SK-N-SH treated with all-trans-retinoic acid at 6 μM for 48 hours (cell line): ENCODE results near the gene HIF1A.

Source experiments
- ATAC-seq: fragments of 200-7000 bp; cut with Tn5 transposase; 3 replicates; pipeline ENCODE4 v1.9.1; 2020; ENCODE audit warnings: mild to moderate bottlenecking, moderate library complexity
- ARNTL ChIP-seq: fragments of 450-650 bp; formaldehyde crosslinking; IDR thresholded peaks from 2 replicates; pipeline ENCODE4 v1.5.0; 2020; ENCODE audit warnings: low read depth, mild to moderate bottlenecking, moderate library complexity, borderline replicate concordance
- BACH2 ChIP-seq: fragments of 250-450 bp; sonication (Bioruptor Pico); IDR thresholded peaks from 2 replicates; pipeline ENCODE4 v1.9.0; 2021; ENCODE audit warnings: mild to moderate bottlenecking, borderline replicate concordance
- CSDC2 ChIP-seq: fragments of 250-450 bp; sonication (Bioruptor Pico); IDR thresholded peaks from 2 replicates; pipeline ENCODE4 v1.5.0; 2020; ENCODE audit warnings: mild to moderate bottlenecking, moderate library complexity
- CSRNP3 ChIP-seq: fragments of 250-450 bp; sonication (Bioruptor Pico); IDR thresholded peaks from 2 replicates; pipeline ENCODE4 v1.5.1; 2021; ENCODE audit warnings: mild to moderate bottlenecking, moderate library complexity
- ESRRG ChIP-seq: fragments of 250-450 bp; sonication (Bioruptor Pico); IDR thresholded peaks from 2 replicates; pipeline ENCODE4 v1.6.1; 2021; ENCODE audit warnings: mild to moderate bottlenecking
- ISL1 ChIP-seq: fragments of 250-450 bp; sonication (Bioruptor Pico); IDR thresholded peaks from 2 replicates; pipeline ENCODE4 v2.1.2; 2022; ENCODE audit warnings: mild to moderate bottlenecking, moderate library complexity
- PATZ1 ChIP-seq: fragments of 250-450 bp; sonication (Bioruptor Pico); IDR thresholded peaks from 2 replicates; pipeline ENCODE4 v1.8.0; 2020; ENCODE audit warnings: mild to moderate bottlenecking, moderate library complexity, borderline replicate concordance
- POU6F1 ChIP-seq: fragments of 250-450 bp; sonication (Bioruptor Pico); IDR thresholded peaks from 2 replicates; pipeline ENCODE4 v1.8.0; 2021; ENCODE audit warnings: low read depth, mild to moderate bottlenecking, moderate library complexity, borderline replicate concordance
- PPARA ChIP-seq: fragments of 250-450 bp; sonication (Bioruptor Pico); IDR thresholded peaks from 2 replicates; pipeline ENCODE4 v1.5.0; 2020; ENCODE audit warnings: mild to moderate bottlenecking, borderline replicate concordance
- RARB ChIP-seq: fragments of 250-450 bp; sonication (Bioruptor Pico); IDR thresholded peaks from 2 replicates; pipeline ENCODE4 v1.8.0; 2021; ENCODE audit warnings: mild to moderate bottlenecking, moderate library complexity
- SNAI2 ChIP-seq: fragments of 250-450 bp; sonication (Bioruptor Pico); IDR thresholded peaks from 2 replicates; pipeline ENCODE4 v1.5.0; 2020; ENCODE audit warnings: mild to moderate bottlenecking, moderate library complexity
- TCF4 ChIP-seq: fragments of 250-450 bp; sonication (Bioruptor Pico); IDR thresholded peaks from 2 replicates; pipeline ENCODE4 v1.8.0; 2021; ENCODE audit warnings: mild to moderate bottlenecking, moderate library complexity, borderline replicate concordance
- TOX ChIP-seq: fragments of 250-450 bp; sonication (Bioruptor Pico); IDR thresholded peaks from 2 replicates; pipeline ENCODE4 v1.8.0; 2021; ENCODE audit warnings: mild to moderate bottlenecking, moderate library complexity, borderline replicate concordance
- TSHZ2 ChIP-seq: fragments of 250-450 bp; sonication (Bioruptor Pico); IDR thresholded peaks from 2 replicates; pipeline ENCODE4 v1.5.0; 2020; ENCODE audit warnings: mild to moderate bottlenecking, moderate library complexity
- ZC3H10 ChIP-seq: fragments of 250-450 bp; sonication (Bioruptor Pico); IDR thresholded peaks from 2 replicates; pipeline ENCODE4 v1.5.1; 2021; ENCODE audit warnings: mild to moderate bottlenecking, moderate library complexity
- ZFP3 ChIP-seq: fragments of 250-450 bp; sonication (Bioruptor Pico); IDR thresholded peaks from 2 replicates; pipeline ENCODE4 v1.5.0; 2020; ENCODE audit warnings: mild to moderate bottlenecking, moderate library complexity
- ZFP30 ChIP-seq: fragments of 450-650 bp; formaldehyde crosslinking; IDR thresholded peaks from 2 replicates; pipeline ENCODE4 v1.5.0; 2022; ENCODE audit warnings: mild to moderate bottlenecking, moderate library complexity
- ZNF565 ChIP-seq: fragments of 450-650 bp; formaldehyde crosslinking; conservative IDR thresholded peaks from 2 replicates; pipeline ENCODE4 v1.5.0; 2020; ENCODE audit warnings: low read depth, mild to moderate bottlenecking, moderate library complexity

Gene HIF1A

GRCh38 chr14:61695695-61696527 is 598 bp downstream of the HIF1A start:
- ATAC-seq: peak; percentile 56
- TF ChIP-seq PATZ1 (peak; percentile 85; the same call in 1 of the 2 replicates), ARNTL (no peak), BACH2 (CRISPR knock-in tag) (no peak), ZNF565 (CRISPR knock-in tag) (no peak), POU6F1 (CRISPR knock-in tag) (no peak), SNAI2 (CRISPR knock-in tag) (no peak), CSDC2 (CRISPR knock-in tag) (0 out of 2 replicates have a peak, but pooled peaks have one; percentile 6), RARB (CRISPR knock-in tag) (no peak), CSRNP3 (CRISPR knock-in tag) (no peak)

- no peak for TF ChIP-seq TOX (CRISPR knock-in tag)
- TF ChIP-seq CSDC2 (CRISPR knock-in tag): no peak
- no peak for TF ChIP-seq ESRRG (CRISPR knock-in tag)
- no peak for TF ChIP-seq ZNF565 (CRISPR knock-in tag)
- no peak for TF ChIP-seq TCF4 (CRISPR knock-in tag)
- no peak for TF ChIP-seq ISL1 (CRISPR knock-in tag)
- TF ChIP-seq POU6F1 (CRISPR knock-in tag): no peak
- no peak for TF ChIP-seq PPARA
- no peak for TF ChIP-seq ZFP30 (CRISPR knock-in tag)
- no peak for TF ChIP-seq PATZ1
- TF ChIP-seq TSHZ2: no peak
- no peak for TF ChIP-seq SNAI2 (CRISPR knock-in tag)
- no peak for TF ChIP-seq ZC3H10
- no peak for TF ChIP-seq BACH2 (CRISPR knock-in tag)
- no peak for TF ChIP-seq ZFP3 (CRISPR knock-in tag)
- no peak for TF ChIP-seq ARNTL
- TF ChIP-seq CSRNP3 (CRISPR knock-in tag): no peak
- TF ChIP-seq, all 23 proteins: peak for 0
- ATAC-seq: no peak
Measured at GRCh38 chr14:61696753-61697318, 1.5 kb downstream of the HIF1A start.
